UCSD-AML1 (cell line): Measurements from ENCODE around the gene PRTFDC1.

Experiments used
- DNase-seq: peaks from one replicate; lab custom pipeline; 2025; ENCODE audit not compliant: unreplicated experiment; lab: John Stamatoyannopoulos, UW

Gene PRTFDC1

DNA sequence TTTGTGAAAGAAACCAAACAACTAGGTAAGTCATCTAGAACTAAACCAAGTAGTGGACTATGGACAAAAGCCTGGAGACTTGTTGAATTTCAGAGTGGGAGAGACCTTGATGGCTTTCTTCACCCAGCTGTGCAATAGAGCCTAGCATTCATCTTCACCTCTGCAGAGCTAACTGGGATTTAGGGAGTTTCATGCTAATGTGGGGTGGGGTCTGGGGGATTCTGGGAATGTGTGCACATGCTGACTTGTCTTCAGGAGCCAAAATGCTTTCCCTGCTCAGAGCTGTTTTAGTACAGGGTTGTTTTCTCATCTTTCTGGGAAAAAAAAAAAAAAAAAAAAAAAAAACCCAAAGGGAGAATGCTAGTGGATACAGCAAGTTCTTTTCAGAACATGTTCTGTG lies 147.4 kb downstream of the PRTFDC1 start:
- no peak for DNase-seq

DNA sequence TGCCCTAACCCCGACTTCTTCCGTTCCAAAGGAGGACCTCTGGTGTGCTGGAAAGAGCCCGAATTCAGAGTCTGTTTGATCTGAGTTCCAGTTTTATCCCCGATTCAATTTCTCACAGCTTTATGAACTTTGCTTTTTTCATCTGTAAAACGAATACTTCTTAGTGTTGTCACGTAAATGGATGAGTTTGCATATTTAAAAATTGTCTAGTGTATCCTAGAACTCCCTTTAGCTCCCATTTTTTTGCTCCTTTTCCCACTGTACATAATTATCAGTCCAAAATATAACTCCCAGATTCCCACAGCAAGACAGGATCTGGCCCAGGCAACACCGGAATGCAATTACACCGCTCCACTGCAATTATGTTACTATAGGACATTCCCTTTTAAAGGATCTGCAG lies 148.0 kb downstream of the PRTFDC1 start:
- no peak for DNase-seq

DNA sequence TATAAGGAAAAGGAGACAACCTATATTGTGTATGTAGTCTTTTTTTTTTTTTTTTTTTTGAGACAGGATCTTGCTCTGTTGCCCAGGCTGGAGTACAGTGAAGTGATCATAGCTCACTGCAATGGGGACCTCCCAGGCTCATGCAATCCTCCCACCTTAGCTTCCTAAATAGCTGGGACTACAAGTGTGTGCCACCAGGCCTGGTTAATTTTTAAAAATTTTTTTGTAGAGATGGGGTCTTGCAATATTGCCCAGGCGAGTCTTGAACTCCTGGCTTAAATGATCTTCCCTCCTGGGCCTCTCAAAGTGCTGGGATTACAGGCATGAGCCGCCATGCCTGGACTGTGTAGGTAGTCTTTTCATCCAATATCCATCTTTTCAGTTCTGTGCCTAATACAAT lies 150.0 kb downstream of the PRTFDC1 start:
- no peak for DNase-seq

DNA sequence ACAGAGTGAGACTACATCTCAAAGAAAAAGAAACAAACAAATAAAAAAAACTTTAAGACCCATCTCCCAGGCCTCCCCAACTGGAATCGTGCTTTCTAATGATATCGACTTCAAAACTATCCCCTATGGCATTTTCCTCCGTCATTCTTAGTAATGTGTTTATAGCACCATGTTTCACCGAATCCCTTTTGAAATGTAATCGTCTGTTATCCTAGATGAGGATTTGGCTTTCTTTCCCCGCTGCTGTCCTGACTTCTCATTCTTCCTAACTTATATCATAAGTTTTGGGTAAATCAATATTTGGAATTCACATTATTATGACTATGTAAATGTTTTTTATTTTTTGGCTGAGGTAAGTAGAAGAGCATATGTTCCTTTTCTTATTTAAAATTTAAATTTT lies 151.5 kb downstream of the PRTFDC1 start:
- DNase-seq = no peak
